Liver (tissue), 9 donors: ENCODE results near the gene AOPEP. TPM values are rescaled to one million over a fixed set of nuclear protein-coding genes. Genes with fewer than 3 reads are reported as not detected.

Source experiments
- DNase-seq: peaks from one replicate; pipeline ENCODE4 v3.0.0-alpha.2; 2017; ENCODE audit warnings: low spot score
- H3K27ac ChIP-seq, 2 donors: one replicate each; pipeline ENCODE4 v1.7.0; 2013; ENCODE audit warnings: inconsistent platforms in 2 of 2, low read length in 2 of 2, control low read depth in 1 of 2, low read depth in 1 of 2, mild to moderate bottlenecking in 1 of 2
- H3K27me3 ChIP-seq, 4 donors: one replicate each; pipeline versions ENCODE4 v1.6.1 to v1.7.0; 2013; ENCODE audit warnings: low read length in 3 of 4, inconsistent platforms in 1 of 4, mild to moderate bottlenecking in 1 of 4, moderate library complexity in 1 of 4; ENCODE audit not compliant: control insufficient read depth in 4 of 4, insufficient read depth in 4 of 4
- H3K36me3 ChIP-seq, 4 donors: one replicate each; pipeline versions ENCODE4 v1.6.1 to v1.7.0; 2013; ENCODE audit warnings: low read length in 3 of 4, mild to moderate bottlenecking in 3 of 4, low read depth in 1 of 4, moderate library complexity in 1 of 4; ENCODE audit not compliant: control insufficient read depth in 4 of 4, insufficient read depth in 3 of 4
- H3K4me1 ChIP-seq, 4 donors: one replicate each; pipeline versions ENCODE4 v1.6.1 to v1.7.0; 2013; ENCODE audit warnings: low read length in 3 of 4, mild to moderate bottlenecking in 3 of 4, moderate library complexity in 1 of 4; ENCODE audit not compliant: control insufficient read depth in 4 of 4, insufficient read depth in 4 of 4
- H3K4me3 ChIP-seq, 3 donors: one replicate each; pipeline versions ENCODE4 v1.6.1 to v1.7.0; 2013; ENCODE audit warnings: low read length in 3 of 3, control low read depth in 1 of 3, low read depth in 1 of 3, mild to moderate bottlenecking in 1 of 3
- H3K9ac ChIP-seq, 2 donors: one replicate each; pipeline ENCODE4 v1.7.0; 2013; ENCODE audit warnings: low read length in 2 of 2, mild to moderate bottlenecking in 2 of 2, moderate library complexity in 2 of 2, control low read depth in 1 of 2, low read depth in 1 of 2
- H3K9me3 ChIP-seq, 4 donors: one replicate each; pipeline versions ENCODE4 v1.6.1 to v1.7.0; 2013; ENCODE audit warnings: low read length in 3 of 4; ENCODE audit not compliant: control insufficient read depth in 4 of 4
- FOXA1 ChIP-seq: IDR thresholded peaks from 2 replicates; pipeline ENCODE4 v1.6.1; 2016; ENCODE audit warnings: antibody characterized with exemption
- FOXA2 ChIP-seq: IDR thresholded peaks from 2 replicates; pipeline ENCODE4 v1.6.1; 2016; ENCODE audit warnings: antibody characterized with exemption
- GABPA ChIP-seq, 2 donors: IDR thresholded peaks in 1 of 2; conservative IDR thresholded peaks in 1 of 2; 2 replicates each; pipeline ENCODE4 v1.6.1; 2016; ENCODE audit warnings: antibody characterized with exemption in 2 of 2, mild to moderate bottlenecking in 1 of 2, moderate library complexity in 1 of 2
- HNF4G ChIP-seq: IDR thresholded peaks from 2 replicates; pipeline ENCODE4 v1.6.1; 2016; ENCODE audit warnings: antibody characterized with exemption
- JUND ChIP-seq, 2 donors: IDR thresholded peaks; 2 replicates each; pipeline ENCODE4 v1.6.1; 2016; ENCODE audit warnings: antibody characterized with exemption in 2 of 2
- NR2F2 ChIP-seq: IDR thresholded peaks from 2 replicates; pipeline ENCODE4 v1.6.1; 2016; ENCODE audit warnings: antibody characterized with exemption
- RAD21 ChIP-seq, 2 donors: IDR thresholded peaks; 2 replicates each; pipeline ENCODE4 v1.6.1; 2016; ENCODE audit warnings: antibody characterized with exemption in 2 of 2, mild to moderate bottlenecking in 2 of 2
- SP1 ChIP-seq: IDR thresholded peaks from 2 replicates; pipeline ENCODE4 v1.6.1; 2018; ENCODE audit warnings: antibody characterized with exemption, mild to moderate bottlenecking
- TAF1 ChIP-seq: conservative IDR thresholded peaks from 2 replicates; pipeline ENCODE4 v1.6.1; 2016; ENCODE audit warnings: antibody characterized with exemption, mild to moderate bottlenecking
- YY1 ChIP-seq: IDR thresholded peaks from 2 replicates; pipeline ENCODE4 v1.6.1; 2016; ENCODE audit warnings: antibody characterized with exemption, mild to moderate bottlenecking
- WGBS: extraction: QIAGEN DNeasy Blood & Tissue Kit; methylation state at CpG from one replicate; pipeline ENCODE4 v1.1.7; 2013; 5-methylcytosine and 5-hydroxymethylcytosine counted together
- polyA plus RNA-seq, 2 donors: library from polyadenylated mRNA; stranded (reverse) in 1 of 2; unstranded in 1 of 2; fragments of 200-250 nt in 1 of 2; fragments of >200 nt in 1 of 2; fragmentation: Nextera tagmentation in 1 of 2; extraction: Ambion mirVana in 1 of 2; gene quantifications; one replicate each; pipeline versions ENCODE4 v1.2.1 to v1.2.3, GENCODE V29; 2013 to 2015
- total RNA-seq, 2 donors: library from RNA; depleted of rRNA; stranded (reverse); fragments of >200 nt; gene quantifications; one replicate each; pipeline ENCODE4 v1.2.3, GENCODE V29; 2014
- TF ChIP-seq, protein P1 (sequence below): IDR thresholded peaks from 2 replicates; pipeline ENCODE4 v1.6.1; 2016; ENCODE audit warnings: antibody characterized with exemption, mild to moderate bottlenecking
- TF ChIP-seq, protein P2 (sequence below): IDR thresholded peaks from 2 replicates; pipeline ENCODE4 v1.6.1; 2016; ENCODE audit warnings: antibody characterized with exemption
- TF ChIP-seq, protein P3 (sequence below): fragments of 150-350 bp; IDR thresholded peaks from 2 replicates; pipeline ENCODE4 v1.5.1; 2017; ENCODE audit warnings: improper control_type of control experiment, low read depth, low read length; ENCODE audit not compliant: missing input control
- donor health status: healthy.
- donor health status: healthy.
- donor health status: healthy.
- donor health status: healthy.
- donor health status: healthy.

AOPEP gene
- total and polyA plus RNA-seq, 4 donors: 22.2 to 77.1 (median 34.8) TPM

DNA sequence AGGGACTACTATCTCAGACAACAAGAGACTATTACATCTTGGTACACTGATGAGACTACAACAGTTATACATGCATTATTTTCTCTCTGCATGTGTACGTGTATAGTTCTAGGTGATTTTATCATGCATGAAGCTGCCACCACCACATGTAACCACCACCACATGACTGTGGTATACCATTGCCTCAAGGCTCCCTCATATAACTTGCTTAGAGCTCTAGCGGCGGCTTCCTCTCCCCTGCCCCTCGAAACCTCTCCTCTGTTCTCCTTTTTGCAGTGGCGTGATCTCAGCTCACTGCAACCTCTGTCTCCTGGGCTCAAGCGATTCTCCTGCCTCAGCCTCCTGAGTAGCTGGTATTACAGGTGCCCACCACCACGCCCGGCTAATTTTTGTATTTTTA, 162.3 kb downstream of the AOPEP start (continued):
- TF ChIP-seq, protein P1, sequence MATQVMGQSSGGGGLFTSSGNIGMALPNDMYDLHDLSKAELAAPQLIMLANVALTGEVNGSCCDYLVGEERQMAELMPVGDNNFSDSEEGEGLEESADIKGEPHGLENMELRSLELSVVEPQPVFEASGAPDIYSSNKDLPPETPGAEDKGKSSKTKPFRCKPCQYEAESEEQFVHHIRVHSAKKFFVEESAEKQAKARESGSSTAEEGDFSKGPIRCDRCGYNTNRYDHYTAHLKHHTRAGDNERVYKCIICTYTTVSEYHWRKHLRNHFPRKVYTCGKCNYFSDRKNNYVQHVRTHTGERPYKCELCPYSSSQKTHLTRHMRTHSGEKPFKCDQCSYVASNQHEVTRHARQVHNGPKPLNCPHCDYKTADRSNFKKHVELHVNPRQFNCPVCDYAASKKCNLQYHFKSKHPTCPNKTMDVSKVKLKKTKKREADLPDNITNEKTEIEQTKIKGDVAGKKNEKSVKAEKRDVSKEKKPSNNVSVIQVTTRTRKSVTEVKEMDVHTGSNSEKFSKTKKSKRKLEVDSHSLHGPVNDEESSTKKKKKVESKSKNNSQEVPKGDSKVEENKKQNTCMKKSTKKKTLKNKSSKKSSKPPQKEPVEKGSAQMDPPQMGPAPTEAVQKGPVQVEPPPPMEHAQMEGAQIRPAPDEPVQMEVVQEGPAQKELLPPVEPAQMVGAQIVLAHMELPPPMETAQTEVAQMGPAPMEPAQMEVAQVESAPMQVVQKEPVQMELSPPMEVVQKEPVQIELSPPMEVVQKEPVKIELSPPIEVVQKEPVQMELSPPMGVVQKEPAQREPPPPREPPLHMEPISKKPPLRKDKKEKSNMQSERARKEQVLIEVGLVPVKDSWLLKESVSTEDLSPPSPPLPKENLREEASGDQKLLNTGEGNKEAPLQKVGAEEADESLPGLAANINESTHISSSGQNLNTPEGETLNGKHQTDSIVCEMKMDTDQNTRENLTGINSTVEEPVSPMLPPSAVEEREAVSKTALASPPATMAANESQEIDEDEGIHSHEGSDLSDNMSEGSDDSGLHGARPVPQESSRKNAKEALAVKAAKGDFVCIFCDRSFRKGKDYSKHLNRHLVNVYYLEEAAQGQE: no peak
- TF ChIP-seq HNF4G (no peak), RAD21 (IDR thresholded peaks at IDR 0.05) (no peak), GABPA (IDR thresholded peaks at IDR 0.05 in 1 of 2, conservative IDR thresholded peaks at IDR 0.05 in 1 of 2) (no peak), FOXA2 (no peak), SP1 (no peak)

DNA sequence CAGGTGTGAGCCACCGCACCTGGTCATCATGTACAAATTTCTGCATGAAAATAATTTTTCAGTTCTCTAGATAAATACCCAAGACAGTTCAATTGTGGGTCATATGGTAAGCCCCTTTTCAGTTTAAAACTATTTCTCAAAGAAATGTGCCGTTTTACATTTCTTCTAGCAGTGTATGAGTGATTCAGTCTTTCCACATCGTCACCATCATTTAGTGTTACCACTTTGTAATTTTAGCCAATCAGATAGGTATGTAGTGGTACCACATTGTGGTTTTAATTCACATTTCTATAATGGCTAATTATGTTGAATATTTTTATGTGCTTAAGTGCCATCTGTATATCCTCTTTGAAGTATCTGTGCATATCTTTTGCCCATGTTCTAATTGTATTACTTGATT, 163.1 kb downstream of the AOPEP start:
- Histone ChIP-seq H3K27me3 (no peaks in the 10 kb centered on the region), H3K4me3 (no peak overlapping the region), H3K27ac (no peak overlapping the region), H3K9me3 (no peaks in the 10 kb centered on the region), H3K36me3 (no peaks in the 10 kb centered on the region), H3K9ac (no peak overlapping the region), H3K4me1 (peaks cover 5 to 10% (median 8%) of the 10 kb centered on the region in 4 donors)
- 97% methylated on average over 3 of the region's 3 CpGs for WGBS
- no peak for DNase-seq
- TF ChIP-seq, protein P2, sequence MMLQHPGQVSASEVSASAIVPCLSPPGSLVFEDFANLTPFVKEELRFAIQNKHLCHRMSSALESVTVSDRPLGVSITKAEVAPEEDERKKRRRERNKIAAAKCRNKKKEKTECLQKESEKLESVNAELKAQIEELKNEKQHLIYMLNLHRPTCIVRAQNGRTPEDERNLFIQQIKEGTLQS: no peak
- TF ChIP-seq YY1 (no peak), TAF1 (no peak)

DNA sequence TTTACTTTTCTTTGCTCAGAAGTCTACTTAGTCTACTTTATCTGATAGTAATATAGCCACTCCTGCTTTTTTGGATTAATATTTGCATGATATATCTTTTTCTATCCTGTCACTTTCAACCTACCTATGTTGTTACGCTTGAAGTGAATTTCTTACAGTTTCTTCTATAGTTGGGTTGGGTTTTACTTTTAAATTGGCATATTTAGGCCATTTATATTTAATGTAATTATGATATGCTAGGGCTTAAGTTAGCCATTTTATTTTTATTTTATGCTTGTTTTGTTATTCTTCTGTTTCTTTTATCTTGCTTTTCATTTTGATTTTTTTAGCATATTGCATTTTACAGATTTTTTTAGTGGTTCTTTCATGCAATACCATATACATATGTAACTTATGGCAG, 164.7 kb downstream of the AOPEP start:
- Histone ChIP-seq H3K4me1 (peaks cover 5 to 10% (median 7%) of the 10 kb centered on the region in 4 donors), H3K9me3 (no peaks in the 10 kb centered on the region), H3K36me3 (no peaks in the 10 kb centered on the region), H3K27me3 (no peaks in the 10 kb centered on the region), H3K9ac (no peak overlapping the region), H3K27ac (no peak overlapping the region), H3K4me3 (no peak overlapping the region)
- TF ChIP-seq, protein P3, sequence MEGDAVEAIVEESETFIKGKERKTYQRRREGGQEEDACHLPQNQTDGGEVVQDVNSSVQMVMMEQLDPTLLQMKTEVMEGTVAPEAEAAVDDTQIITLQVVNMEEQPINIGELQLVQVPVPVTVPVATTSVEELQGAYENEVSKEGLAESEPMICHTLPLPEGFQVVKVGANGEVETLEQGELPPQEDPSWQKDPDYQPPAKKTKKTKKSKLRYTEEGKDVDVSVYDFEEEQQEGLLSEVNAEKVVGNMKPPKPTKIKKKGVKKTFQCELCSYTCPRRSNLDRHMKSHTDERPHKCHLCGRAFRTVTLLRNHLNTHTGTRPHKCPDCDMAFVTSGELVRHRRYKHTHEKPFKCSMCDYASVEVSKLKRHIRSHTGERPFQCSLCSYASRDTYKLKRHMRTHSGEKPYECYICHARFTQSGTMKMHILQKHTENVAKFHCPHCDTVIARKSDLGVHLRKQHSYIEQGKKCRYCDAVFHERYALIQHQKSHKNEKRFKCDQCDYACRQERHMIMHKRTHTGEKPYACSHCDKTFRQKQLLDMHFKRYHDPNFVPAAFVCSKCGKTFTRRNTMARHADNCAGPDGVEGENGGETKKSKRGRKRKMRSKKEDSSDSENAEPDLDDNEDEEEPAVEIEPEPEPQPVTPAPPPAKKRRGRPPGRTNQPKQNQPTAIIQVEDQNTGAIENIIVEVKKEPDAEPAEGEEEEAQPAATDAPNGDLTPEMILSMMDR: no peak
- TF ChIP-seq NR2F2: no peak
- no peak for TF ChIP-seq FOXA1
- TF ChIP-seq JUND (IDR thresholded peaks at IDR 0.05): no peak
- TF ChIP-seq YY1: no peak
- WGBS: 99% methylated on average over 1 of the region's 1 CpG
- DNase-seq: no peak
